Keratinocyte (primary cell): ENCODE measurements around the gene SIGLEC7. TPM values are rescaled to one million over a fixed set of nuclear protein-coding genes. Genes with fewer than 3 reads are reported as not detected.

Experiments used
- DNase-seq: peaks from one replicate; pipeline ENCODE4 v3.0.0-alpha.2; 2011; ENCODE audit warnings: low read depth, missing footprints, low spot score
- FAIRE-seq: peaks from 2 replicates; lab custom pipeline; 2011; peaks lifted over from hg19 to GRCh38; lab: Jason Lieb, UNC
- H2AFZ ChIP-seq: 2 replicates; pipeline ENCODE4 v1.6.0; 2012; ENCODE audit warnings: low read length, control low read depth, inconsistent platforms; ENCODE audit not compliant: control insufficient read depth
- H3K27ac ChIP-seq: 2 replicates; pipeline ENCODE4 v1.5.1; 2011; ENCODE audit warnings: low read length; ENCODE audit not compliant: control insufficient read depth, insufficient read depth
- H3K27me3 ChIP-seq: 3 replicates; pipeline ENCODE4 v1.6.0; 2011; ENCODE audit warnings: low read length; ENCODE audit not compliant: control insufficient read depth, insufficient read depth; ENCODE audit errors: extremely low read depth
- H3K36me3 ChIP-seq, 2 experiments: 2 replicates in 1 of 2; 3 replicates in 1 of 2; pipeline ENCODE4 v1.5.1; 2011; ENCODE audit warnings: low read length in 2 of 2, mild to moderate bottlenecking in 1 of 2; ENCODE audit not compliant: control insufficient read depth in 2 of 2, insufficient read depth in 2 of 2; ENCODE audit errors: extremely low read depth in 1 of 2
- H3K4me1 ChIP-seq: 3 replicates; pipeline ENCODE4 v1.5.1; 2011; ENCODE audit warnings: low read length; ENCODE audit not compliant: control insufficient read depth, insufficient read depth; ENCODE audit errors: extremely low read depth
- H3K4me2 ChIP-seq: 3 replicates; pipeline ENCODE4 v1.6.0; 2011; ENCODE audit warnings: low read depth, low read length; ENCODE audit not compliant: control insufficient read depth, insufficient read depth; ENCODE audit errors: extremely low read depth
- H3K4me3 ChIP-seq, 3 experiments: fragments of 200-600 bp in 1 of 3; sonication (generic) in 1 of 3; 2 replicates in 2 of 3; 3 replicates in 1 of 3; pipeline ENCODE4 v1.5.1; 2011 to 2016; ENCODE audit warnings: low read length in 3 of 3, mild to moderate bottlenecking in 3 of 3, control low read depth in 2 of 3, inconsistent platforms in 1 of 3, low read depth in 1 of 3, mixed read lengths in 1 of 3, mixed run types in 1 of 3, moderate library complexity in 1 of 3; ENCODE audit not compliant: control insufficient read depth in 2 of 3, insufficient read depth in 2 of 3; ENCODE audit errors: extremely low read depth in 1 of 3
- H3K79me2 ChIP-seq: 2 replicates; pipeline ENCODE4 v1.6.0; 2012; ENCODE audit warnings: low read length; ENCODE audit not compliant: control insufficient read depth, insufficient read depth
- H3K9ac ChIP-seq: 3 replicates; pipeline ENCODE4 v1.6.0; 2011; ENCODE audit warnings: low read length; ENCODE audit not compliant: control insufficient read depth, insufficient read depth; ENCODE audit errors: extremely low read depth
- H3K9me1 ChIP-seq: 3 replicates; pipeline ENCODE4 v1.6.0; 2011; ENCODE audit warnings: low read length; ENCODE audit not compliant: control insufficient read depth, insufficient read depth; ENCODE audit errors: extremely low read depth
- H3K9me3 ChIP-seq: 2 replicates; pipeline ENCODE4 v1.5.1; 2012; ENCODE audit warnings: low read depth, low read length; ENCODE audit not compliant: control insufficient read depth
- H4K20me1 ChIP-seq: 3 replicates; pipeline ENCODE4 v1.6.0; 2011; ENCODE audit warnings: low read length; ENCODE audit not compliant: control insufficient read depth, insufficient read depth; ENCODE audit errors: extremely low read depth
- CTCF ChIP-seq, 3 experiments: IDR thresholded peaks in 1 of 3; conservative IDR thresholded peaks in 1 of 3; optimal IDR thresholded peaks in 1 of 3; 2 replicates in 2 of 3; 3 replicates in 1 of 3; pipeline versions ENCODE3 to v1.5.1; 2011; ENCODE audit warnings: low read length in 3 of 3, mild to moderate bottlenecking in 3 of 3, moderate library complexity in 2 of 3, control low read depth in 1 of 3, inconsistent platforms in 1 of 3; ENCODE audit not compliant: insufficient read depth in 2 of 3; ENCODE audit errors: extremely low read depth in 1 of 3
- EZH2 ChIP-seq: IDR thresholded peaks from one replicate; pipeline ENCODE4 v1.6.1; 2012; ENCODE audit warnings: inconsistent platforms, mild to moderate bottlenecking, low read length, moderate library complexity
- dilution Hi-C: fragments of 300-500 bp; cut with MboI; formaldehyde crosslinking; loops from one replicate; pipeline ENCODE4 v1.7.0; 2020; ENCODE audit warnings: low sequenced_read_pairs; ENCODE audit not compliant: extremely low pct_ligation_motif_present
- polyA plus RNA-seq, 5 experiments: library from polyadenylated mRNA; depleted of rRNA in 3 of 5; stranded (reverse) in 3 of 5; stranded (forward) in 1 of 5; unstranded in 1 of 5; fragments of >200 nt; gene quantifications; 1 replicate in 1 of 5; 2 replicates in 3 of 5; 3 replicates in 1 of 5; pipeline versions ENCODE4 v1.2.1 to v1.2.3, GENCODE V29; 2011 to 2012; ENCODE audit warnings: missing spikeins in 2 of 5, low read depth in 1 of 5, low replicate concordance in 1 of 5

The SIGLEC7 gene
- polyA plus RNA-seq, 1 donor (not counting 4 experiments of a cell fraction or from before 2014, with no cell fraction given) = not detected

DNA sequence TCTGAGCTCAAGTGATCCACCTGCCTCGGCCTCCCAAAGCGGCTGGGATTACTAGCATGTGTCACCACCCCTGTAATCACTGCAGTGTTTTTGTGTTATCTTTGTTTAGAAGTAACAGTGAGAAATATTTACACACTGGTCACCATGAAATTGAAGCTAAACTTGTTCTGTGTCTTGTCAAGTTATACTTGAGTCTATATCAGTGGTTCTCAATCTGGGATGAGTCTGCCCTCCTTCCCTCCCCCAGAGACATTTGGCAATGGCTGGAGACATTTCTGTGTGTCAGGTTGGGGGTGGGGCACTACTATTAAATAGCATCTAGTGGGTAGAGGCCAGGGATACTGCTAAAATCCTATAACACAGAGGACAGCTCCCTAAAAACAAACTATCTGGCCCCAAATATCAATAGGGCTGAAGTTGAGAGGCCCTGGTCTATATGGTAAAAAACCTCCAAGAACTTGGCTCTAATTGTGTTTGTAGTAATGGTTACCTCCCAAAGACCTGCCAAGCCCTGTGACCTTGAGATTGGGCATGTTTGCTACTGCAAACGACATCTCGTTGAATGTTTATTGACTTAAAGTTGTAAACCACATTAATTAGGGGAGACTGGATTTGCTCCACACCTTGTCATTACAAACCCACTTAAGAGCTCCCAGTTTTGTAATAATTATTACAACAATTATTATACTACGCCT is 40.8 kb upstream of the SIGLEC7 start:
- no peak overlapping the region for H2AFZ ChIP-seq

GRCh38 chr19:51102991-51103390 is 39.1 kb upstream of the SIGLEC7 start:
- no peak overlapping the region for H2AFZ ChIP-seq
- H3K9me3 ChIP-seq = no peaks in the 10 kb centered on the region
- H4K20me1 ChIP-seq = peaks cover 7% of the 10 kb centered on the region
- DNase-seq (no peak), FAIRE-seq (no peak)
- no peak for TF ChIP-seq EZH2
- TF ChIP-seq CTCF (optimal IDR thresholded peaks at IDR 0.05 in 1 of 3, IDR thresholded peaks at IDR 0.05 in 1 of 3, conservative IDR thresholded peaks at IDR 0.05 in 1 of 3; ENCODE audit: extremely low read depth in 1 of 3, insufficient read depth in 2 of 3, low read length in 3 of 3) = no peak
- H3K27me3 ChIP-seq = no peaks in the 10 kb centered on the region
- peaks cover 4% of the 10 kb centered on the region for H3K4me1 ChIP-seq
- H3K36me3 ChIP-seq = peaks cover 19 to 27% of the 10 kb centered on the region in 2 experiments
- H3K4me3 ChIP-seq = no peak overlapping the region
- dilution Hi-C loops = no loop called here
- peaks cover 60% of the 10 kb centered on the region for H3K79me2 ChIP-seq
- H3K27ac ChIP-seq = no peak overlapping the region
- no peaks in the 10 kb centered on the region for H3K9me1 ChIP-seq
- no peak overlapping the region for H3K4me2 ChIP-seq
- no peak overlapping the region for H3K9ac ChIP-seq

More for the DNA sequence above, 40.8 kb upstream of the SIGLEC7 start:
- DNase-seq (no peak), FAIRE-seq (no peak)
- Histone ChIP-seq H4K20me1 (peaks cover 7% of the 10 kb centered on the region), H3K4me2 (no peak overlapping the region), H3K36me3 (peaks cover 21 to 32% of the 10 kb centered on the region in 2 experiments), H3K4me1 (peaks cover 10% of the 10 kb centered on the region), H3K4me3 (no peak overlapping the region), H3K27me3 (no peaks in the 10 kb centered on the region), H3K9me1 (peaks cover 5% of the 10 kb centered on the region), H3K79me2 (peaks cover 46% of the 10 kb centered on the region), H3K9ac (no peak overlapping the region), H3K27ac (no peak overlapping the region), H3K9me3 (no peaks in the 10 kb centered on the region)
- TF ChIP-seq CTCF (optimal IDR thresholded peaks at IDR 0.05 in 1 of 3, IDR thresholded peaks at IDR 0.05 in 1 of 3, conservative IDR thresholded peaks at IDR 0.05 in 1 of 3; ENCODE audit: extremely low read depth in 1 of 3, insufficient read depth in 2 of 3, low read length in 3 of 3) = no peak
- no peak for TF ChIP-seq EZH2
- dilution Hi-C loops = no loop called here
